Anterior cingulate cortex (tissue), 58 donors: ENCODE results near the gene PHYHIPL.
A peak's percentile ranks its signal among the peaks of the same experiment; 100 is the strongest.

Source experiments
- DNase-seq, 58 donors: peaks; one replicate each; lab custom pipeline; 2025; lab: John Stamatoyannopoulos, UW

PHYHIPL gene

DNA sequence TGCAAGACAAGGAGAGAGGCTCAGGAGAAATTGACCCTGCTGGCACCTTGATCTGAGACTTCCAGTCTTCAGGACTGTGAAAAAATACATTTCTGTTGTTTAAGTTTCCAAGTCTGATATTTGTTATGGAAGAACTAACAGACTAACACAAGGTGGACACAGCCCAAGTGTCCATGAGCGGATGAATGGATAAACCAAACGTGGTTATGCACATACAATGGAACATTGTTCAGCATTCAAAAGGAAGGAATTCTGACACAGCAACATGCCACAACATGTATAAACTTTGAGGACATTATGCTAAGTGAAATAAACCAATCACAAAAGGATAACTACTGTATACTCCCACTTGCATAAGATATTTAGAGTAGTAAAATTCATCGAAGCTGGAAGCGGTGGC is 109.4 kb downstream of the PHYHIPL start:
- peak in 2 of 58 donors; percentile 23 to 32 for DNase-seq

- DNase-seq: peak in 17 of 58 donors; percentile 19 to 88 (median 41)
Measured at GRCh38 chr10:59287587-59288255, 111.3 kb downstream of the PHYHIPL start.

DNA sequence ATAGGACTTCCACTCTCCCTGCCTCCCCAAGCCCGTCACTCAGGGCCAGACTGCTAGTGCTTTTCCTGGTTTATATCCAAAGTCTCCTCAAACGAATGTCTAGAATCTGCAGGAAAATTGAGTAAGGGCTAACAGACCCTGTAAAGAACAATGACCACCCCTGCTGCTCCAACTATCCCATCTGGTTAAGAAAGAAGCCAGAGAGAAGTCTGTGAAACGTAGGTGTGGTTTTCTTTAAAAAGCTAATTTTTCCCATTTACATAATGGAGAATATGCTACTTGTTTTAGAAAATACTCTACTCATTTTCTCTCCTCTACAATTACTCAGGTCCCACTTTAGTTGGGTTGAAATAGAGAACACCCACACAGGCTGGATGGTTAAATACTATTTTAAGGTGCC is 113.4 kb downstream of the PHYHIPL start:
- DNase-seq: peak in 2 of 58 donors; percentile 11 to 12

GRCh38 chr10:59290448-59290847 is 114.0 kb downstream of the PHYHIPL start:
- no peak for DNase-seq
